GM19035 (cell line): ENCODE data around the gene EPS8L3.
A peak's percentile ranks its signal among the peaks of the same experiment; 100 is the strongest.

Source experiments
- ATAC-seq: cut with Tn5 transposase; IDR thresholded peaks from one replicate; pipeline ENCODE4 v1.9.1; 2021; ENCODE audit not compliant: unreplicated experiment

The EPS8L3 gene

DNA sequence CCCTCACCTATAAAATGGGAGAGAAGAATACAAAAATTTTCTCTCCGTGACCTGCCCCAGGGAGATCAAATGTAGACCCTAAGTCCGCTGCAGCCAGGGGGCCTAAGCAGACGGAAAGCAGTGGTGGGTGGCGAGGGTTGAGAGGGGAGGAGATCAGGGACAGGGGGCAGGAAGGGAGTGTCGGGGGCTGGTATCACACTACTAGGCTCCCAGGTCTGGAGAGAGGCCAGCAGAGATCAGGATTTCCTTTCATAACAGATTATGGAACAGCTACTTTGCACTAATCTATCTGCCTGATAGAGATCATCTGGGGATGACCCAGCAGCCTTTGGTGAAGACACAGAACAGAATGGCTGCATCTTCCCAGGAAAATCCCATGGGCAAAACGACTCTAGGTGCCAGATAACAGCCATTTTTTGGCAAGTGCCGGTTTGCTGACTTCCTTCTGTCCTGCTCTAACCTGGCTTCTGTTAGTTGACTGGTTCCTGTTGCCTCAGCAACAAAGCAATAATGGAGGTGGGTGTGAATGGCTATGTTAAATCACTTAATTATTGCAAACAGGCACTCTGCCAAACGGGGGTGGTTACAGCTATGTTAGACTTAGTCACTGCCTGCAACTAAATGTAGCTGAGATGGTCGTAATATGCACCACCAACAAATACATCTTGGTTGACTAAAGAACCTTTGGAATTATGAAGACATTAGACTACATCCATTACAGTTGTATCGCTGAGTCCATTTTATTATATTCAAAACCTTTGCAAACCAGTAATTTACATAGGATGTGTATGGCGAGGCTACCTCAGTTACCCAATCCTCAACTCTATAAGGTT, 30.0 kb upstream of the EPS8L3 start:
- ATAC-seq = no peak

DNA sequence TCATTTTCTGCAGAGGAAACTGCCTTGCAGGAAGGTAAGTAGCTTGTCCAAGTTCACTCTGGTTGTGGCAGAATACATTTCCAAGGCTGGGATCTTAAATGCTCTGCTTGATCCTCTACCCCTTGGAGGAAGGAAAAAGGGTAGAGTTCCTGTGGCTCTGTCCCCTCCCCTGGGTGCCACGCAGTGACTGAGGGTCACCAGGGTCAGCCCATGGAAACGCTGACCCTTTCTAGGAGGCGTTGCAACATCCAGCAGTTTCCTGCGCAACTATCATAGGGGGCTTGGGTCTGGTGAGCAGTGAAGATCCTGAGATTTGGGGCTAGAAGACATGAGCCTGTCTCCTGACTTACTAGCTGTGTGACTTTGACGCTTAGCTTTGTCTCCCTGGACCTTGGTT, 29.4 kb upstream of the EPS8L3 start:
- no peak for ATAC-seq

DNA sequence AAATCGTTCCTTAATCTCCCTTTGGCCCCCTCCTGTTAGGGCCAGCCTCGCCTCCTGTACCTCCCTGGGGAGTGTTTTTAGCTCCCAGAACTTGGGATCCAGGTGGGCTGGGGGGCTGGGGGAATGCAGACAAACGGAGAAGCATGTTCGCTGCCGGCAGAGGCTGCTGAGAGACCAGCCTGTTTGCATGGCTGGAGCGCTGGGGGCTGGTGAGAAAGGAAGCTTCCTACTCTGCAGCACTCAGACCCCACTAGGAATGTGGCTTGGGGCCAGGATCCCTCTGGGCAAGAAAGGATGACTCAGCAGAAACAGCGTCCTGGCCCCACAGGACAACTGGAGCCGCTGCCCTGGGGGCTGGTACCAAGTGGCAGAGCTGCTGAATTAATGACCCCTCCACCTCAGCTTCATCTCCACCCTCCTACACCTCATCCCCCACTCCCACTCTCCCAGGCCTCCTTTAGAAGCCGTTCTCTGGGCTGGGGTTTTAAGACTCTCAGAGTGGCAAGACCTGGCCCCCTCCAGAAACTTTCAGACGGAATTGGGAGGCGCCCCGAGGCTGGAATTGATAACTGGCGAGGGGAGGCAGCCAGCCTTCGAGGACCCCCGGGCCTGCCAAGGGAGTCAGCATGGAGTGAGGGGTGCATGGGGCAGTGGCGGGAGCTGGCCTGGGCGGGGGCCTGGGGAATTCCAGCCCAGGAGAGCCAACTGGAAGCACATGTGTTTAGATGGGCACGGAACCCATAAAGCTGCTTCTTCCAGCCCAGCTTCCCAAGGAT, 28.5 kb upstream of the EPS8L3 start:
- ATAC-seq = no peak

DNA sequence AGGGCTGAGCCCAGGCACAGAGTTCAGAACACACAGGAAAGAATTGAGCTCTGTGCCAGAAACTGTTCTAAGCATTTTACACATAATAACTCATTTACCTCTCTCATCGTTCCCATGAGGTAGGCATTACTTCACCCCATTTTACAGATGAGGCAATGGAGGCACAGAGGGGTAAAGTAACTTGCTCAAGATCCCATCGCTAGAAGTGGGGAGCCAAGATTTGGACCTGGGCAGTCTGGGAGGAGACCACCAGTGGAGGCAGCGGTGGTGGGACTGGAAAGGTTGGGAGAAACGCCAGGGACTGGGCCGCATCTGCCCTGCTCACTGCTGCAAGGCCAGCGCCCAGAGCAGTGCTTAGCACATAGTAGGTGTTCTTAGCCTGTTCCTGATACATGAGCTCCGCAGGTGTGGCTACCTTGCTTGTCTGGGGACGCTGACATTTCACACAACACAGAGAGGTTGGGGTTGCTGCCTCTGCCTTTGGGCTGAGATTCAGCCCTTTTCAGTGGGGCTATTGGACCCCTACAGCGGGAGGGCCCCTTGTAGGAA, 27.8 kb upstream of the EPS8L3 start:
- ATAC-seq = no peak

GRCh38 chr1:109790735-109791494, 27.2 kb upstream of the EPS8L3 start:
- ATAC-seq = peak; percentile 60

DNA sequence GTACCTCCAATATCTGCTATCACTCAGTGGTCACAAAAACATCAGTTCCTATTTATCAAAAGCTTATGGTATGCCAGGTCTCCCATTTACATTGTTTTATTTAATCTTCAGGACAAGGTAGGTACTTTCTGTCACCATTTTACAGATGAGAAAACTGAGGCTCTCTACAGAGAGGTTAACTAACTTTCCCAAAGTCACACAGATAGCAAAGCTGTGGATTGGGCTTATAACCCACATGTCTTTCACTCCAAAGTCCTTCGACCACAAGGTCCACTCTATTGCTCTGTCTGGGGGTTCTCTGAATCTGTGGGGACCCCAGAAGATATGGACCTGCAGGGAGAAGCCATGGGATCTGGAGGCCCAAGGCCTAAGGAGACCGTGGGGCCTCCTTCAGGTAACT, 26.6 kb upstream of the EPS8L3 start:
- ATAC-seq = no peak

GRCh38 chr1:109789551-109790180, 25.9 kb upstream of the EPS8L3 start:
- no peak for ATAC-seq

- no peak for ATAC-seq
Observed at GRCh38 chr1:109788695-109789521, 25.2 kb upstream of the EPS8L3 start.

- no peak for ATAC-seq
Observed at GRCh38 chr1:109787845-109788601, 24.3 kb upstream of the EPS8L3 start.

DNA sequence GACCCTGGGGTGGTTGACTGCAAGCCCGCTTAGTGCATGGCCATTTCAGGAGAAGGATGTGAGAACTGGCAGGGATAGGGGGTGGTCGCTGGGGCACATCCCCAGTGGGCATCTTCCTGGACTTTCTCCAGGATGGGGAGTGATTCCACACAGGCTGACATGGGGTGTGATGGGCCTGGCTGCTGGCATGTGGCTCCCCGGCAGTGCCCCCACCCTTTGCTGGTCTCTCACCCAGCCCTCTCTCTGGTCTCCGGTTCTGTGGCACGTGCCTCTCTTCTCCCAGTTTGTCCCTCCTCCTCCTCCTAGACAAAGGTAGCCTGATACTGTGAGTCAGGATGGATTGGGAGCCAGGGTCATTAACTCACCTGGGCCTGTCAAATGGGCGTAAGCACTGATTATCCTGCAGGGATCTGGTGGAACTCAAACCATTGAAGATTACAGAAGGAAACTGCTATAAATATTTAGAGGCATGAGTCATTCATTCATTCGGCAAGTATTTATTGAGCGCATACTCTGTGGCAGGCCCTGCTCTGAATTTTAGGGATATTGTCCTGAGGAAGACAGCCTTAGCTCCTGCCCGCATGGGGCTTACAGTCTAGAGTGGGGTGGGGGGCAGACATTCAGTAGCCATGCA, 23.6 kb upstream of the EPS8L3 start:
- ATAC-seq = no peak

DNA sequence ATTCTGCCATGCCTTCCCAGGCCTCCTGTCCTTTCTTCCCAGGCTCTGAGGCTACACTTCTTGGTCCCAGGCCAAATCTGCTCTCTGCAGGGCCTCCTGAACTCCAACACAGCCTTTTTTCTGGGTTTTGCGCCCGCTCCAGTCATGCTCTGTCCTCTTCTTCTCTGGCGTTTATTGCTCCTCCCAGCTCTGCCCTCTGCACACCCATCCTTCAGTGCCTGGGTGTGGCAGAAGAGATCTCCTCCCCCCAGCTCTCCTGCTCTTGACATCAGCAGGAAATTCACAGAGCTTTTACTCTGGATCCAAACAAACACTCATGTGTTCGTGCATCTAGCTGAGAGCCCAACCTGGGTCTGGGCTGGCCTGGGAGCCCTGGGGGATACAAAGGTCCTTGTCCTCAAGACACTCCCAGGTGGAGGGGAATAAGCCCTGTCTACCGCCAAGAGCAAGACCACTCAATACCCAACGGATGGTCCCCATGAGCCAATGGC, 22.9 kb upstream of the EPS8L3 start:
- ATAC-seq = no peak

GRCh38 chr1:109786112-109786480, 22.4 kb upstream of the EPS8L3 start:
- no peak for ATAC-seq

- no peak for ATAC-seq
Observed at GRCh38 chr1:109785446-109786111, 21.9 kb upstream of the EPS8L3 start.

DNA sequence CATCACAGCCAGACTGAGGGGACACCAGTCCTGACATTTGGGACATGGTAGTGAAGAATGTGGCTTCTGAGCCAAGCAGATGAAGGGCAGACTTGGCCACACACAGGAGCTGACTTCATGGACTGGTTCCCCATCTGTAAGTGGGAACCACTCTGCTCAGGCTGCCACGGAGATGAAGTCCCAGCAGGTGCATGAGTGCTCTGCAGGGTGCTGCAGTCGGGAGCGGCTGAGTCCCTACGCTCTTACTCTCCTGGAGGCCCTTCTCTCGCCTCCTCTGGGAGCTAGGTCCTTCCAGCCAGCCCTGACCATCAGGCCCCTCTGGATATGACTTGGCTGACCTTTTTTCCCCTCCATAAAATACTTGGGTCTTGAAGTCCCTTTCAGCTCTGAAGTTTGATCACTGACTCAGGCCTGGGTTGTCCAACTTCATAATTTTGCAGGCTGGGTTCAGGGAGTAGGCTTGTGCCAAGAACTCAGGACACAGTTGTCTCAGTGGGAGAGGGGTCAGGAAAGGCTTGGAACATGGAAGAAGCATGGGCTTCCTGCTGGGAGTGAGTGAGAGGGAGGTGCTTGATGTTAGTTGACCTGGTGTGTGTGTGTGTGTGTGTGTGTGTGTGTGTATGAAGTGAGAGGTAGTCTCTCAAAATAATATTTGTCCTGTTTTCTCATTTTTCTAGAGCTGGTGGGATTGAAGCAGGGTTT, 21.0 kb upstream of the EPS8L3 start:
- no peak for ATAC-seq

- ATAC-seq = no peak
Observed at GRCh38 chr1:109783436-109783835, 19.7 kb upstream of the EPS8L3 start.

- ATAC-seq = no peak
Observed at GRCh38 chr1:109782927-109783326, 19.2 kb upstream of the EPS8L3 start.

DNA sequence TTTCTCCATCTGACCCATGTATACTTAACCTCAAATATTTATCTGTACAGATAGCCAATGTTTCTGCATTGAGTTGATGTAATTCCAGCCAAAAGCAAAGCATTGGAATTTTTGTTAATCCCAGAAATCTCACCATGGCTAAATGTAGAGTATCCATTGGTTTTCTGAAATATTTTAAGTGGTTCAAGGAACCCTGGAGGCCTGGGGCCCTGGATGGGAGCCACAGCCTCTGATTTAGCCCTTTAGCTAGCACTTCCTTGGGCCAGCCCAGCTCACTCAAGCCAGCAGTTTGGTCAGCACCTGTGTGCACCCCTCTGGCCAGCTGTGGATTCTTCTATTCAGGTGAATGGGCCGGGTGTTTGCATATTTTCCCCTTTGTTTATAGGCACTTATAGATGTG, 18.8 kb upstream of the EPS8L3 start:
- no peak for ATAC-seq

- no peak for ATAC-seq
Observed at GRCh38 chr1:109781806-109782205, 18.1 kb upstream of the EPS8L3 start.
